Mucosa of rectum (tissue), 2 donors: Measurements from ENCODE around the gene ARAF.

Experiments used
- H3K27ac ChIP-seq, 2 donors: one replicate each; pipeline ENCODE4 v1.7.0; 2013; ENCODE audit warnings: inconsistent platforms in 2 of 2, low read depth in 2 of 2, low read length in 2 of 2
- H3K27me3 ChIP-seq, 2 donors: one replicate each; pipeline ENCODE4 v1.7.0; 2013; ENCODE audit warnings: low read length in 2 of 2; ENCODE audit not compliant: control insufficient read depth in 2 of 2, insufficient read depth in 2 of 2
- H3K36me3 ChIP-seq, 2 donors: one replicate each; pipeline ENCODE4 v1.7.0; 2013; ENCODE audit warnings: low read length in 2 of 2; ENCODE audit not compliant: control insufficient read depth in 2 of 2, insufficient read depth in 2 of 2
- H3K4me1 ChIP-seq, 2 donors: one replicate each; pipeline ENCODE4 v1.7.0; 2013; ENCODE audit warnings: low read length in 2 of 2, mild to moderate bottlenecking in 1 of 2; ENCODE audit not compliant: control insufficient read depth in 2 of 2, insufficient read depth in 2 of 2
- H3K4me3 ChIP-seq, 2 donors: one replicate each; pipeline ENCODE4 v1.7.0; 2013; ENCODE audit warnings: low read length in 2 of 2
- H3K9ac ChIP-seq, 2 donors: one replicate each; pipeline ENCODE4 v1.7.0; 2013; ENCODE audit warnings: low read length in 2 of 2, low read depth in 1 of 2, mild to moderate bottlenecking in 1 of 2
- H3K9me3 ChIP-seq, 2 donors: one replicate each; pipeline ENCODE4 v1.7.0; 2013; ENCODE audit warnings: low read length in 2 of 2; ENCODE audit not compliant: control insufficient read depth in 2 of 2
- donor health status: healthy.
- donor health status: Normal muscosa, but diverticular disease.

Gene ARAF

DNA sequence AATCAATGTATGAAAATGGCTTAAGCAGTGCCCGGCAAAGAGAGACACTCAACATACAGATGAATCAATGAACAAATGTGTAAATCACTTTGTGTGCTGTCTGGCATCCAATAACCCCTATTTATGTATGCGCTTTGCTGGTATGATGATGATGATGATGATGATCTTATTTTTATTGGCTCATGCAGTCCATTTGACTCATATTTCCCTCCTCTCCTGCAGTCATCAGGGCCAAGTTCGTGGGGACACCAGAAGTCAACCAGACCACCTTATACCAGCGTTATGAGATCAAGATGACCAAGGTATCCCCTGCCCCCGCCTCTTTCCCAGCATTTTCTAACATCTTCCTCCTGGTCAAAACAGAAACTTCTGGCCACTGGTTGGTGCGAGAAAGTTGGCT, 23.7 kb downstream of the ARAF start:
- H3K27ac ChIP-seq: no peak overlapping the region
- H3K9ac ChIP-seq: no peak overlapping the region
- no peaks in the 10 kb centered on the region for H3K9me3 ChIP-seq
- H3K4me1 ChIP-seq: peaks cover 0 to 4% of the 10 kb centered on the region in 2 donors
- H3K4me3 ChIP-seq: no peak overlapping the region
- no peaks in the 10 kb centered on the region for H3K36me3 ChIP-seq
- H3K27me3 ChIP-seq: peaks cover 0 to 4% of the 10 kb centered on the region in 2 donors

- H3K27me3 ChIP-seq: peaks cover 0 to 4% of the 10 kb centered on the region in 2 donors
- H3K4me3 ChIP-seq: no peak overlapping the region
- no peaks in the 10 kb centered on the region for H3K36me3 ChIP-seq
- H3K27ac ChIP-seq: no peak overlapping the region
- no peak overlapping the region for H3K9ac ChIP-seq
- peaks cover 0 to 4% of the 10 kb centered on the region in 2 donors for H3K4me1 ChIP-seq
- no peaks in the 10 kb centered on the region for H3K9me3 ChIP-seq
Measured at GRCh38 chrX:47585273-47585672, 24.3 kb downstream of the ARAF start.

DNA sequence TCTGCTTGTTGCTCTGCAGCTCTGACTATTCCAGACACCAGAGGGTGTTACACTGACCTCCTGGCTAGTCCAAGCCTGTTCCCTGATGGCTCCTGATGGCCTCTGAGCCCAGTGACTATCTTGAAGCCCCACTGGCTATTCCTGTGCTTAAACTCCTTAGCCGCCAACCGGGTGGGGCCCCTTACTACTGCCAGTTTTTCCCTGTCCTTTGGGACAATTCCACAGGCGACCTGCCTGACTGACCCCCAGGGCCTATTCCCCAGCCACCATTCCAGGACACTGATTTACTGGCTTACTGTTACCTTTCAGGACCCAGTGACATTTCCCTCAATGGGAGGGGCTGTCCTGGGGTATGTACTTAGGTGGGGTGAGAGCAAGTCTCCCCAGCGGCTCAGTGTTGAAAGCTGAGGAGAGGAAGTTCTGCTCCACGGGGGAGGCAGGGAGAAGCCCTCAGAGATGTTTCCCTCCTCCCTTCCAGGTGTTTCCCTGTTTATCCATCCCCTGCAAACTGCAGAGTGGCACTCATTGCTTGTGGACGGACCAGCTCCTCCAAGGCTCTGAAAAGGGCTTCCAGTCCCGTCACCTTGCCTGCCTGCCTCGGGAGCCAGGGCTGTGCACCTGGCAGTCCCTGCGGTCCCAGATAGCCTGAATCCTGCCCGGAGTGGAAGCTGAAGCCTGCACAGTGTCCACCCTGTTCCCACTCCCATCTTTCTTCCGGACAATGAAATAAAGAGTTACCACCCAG, 25.2 kb downstream of the ARAF start:
- no peaks in the 10 kb centered on the region for H3K36me3 ChIP-seq
- H3K27ac ChIP-seq: no peak overlapping the region
- H3K4me1 ChIP-seq: peaks cover 0 to 4% of the 10 kb centered on the region in 2 donors
- no peak overlapping the region for H3K4me3 ChIP-seq
- H3K9me3 ChIP-seq: no peaks in the 10 kb centered on the region
- H3K27me3 ChIP-seq: peaks cover 0 to 4% of the 10 kb centered on the region in 2 donors
- no peak overlapping the region for H3K9ac ChIP-seq

DNA sequence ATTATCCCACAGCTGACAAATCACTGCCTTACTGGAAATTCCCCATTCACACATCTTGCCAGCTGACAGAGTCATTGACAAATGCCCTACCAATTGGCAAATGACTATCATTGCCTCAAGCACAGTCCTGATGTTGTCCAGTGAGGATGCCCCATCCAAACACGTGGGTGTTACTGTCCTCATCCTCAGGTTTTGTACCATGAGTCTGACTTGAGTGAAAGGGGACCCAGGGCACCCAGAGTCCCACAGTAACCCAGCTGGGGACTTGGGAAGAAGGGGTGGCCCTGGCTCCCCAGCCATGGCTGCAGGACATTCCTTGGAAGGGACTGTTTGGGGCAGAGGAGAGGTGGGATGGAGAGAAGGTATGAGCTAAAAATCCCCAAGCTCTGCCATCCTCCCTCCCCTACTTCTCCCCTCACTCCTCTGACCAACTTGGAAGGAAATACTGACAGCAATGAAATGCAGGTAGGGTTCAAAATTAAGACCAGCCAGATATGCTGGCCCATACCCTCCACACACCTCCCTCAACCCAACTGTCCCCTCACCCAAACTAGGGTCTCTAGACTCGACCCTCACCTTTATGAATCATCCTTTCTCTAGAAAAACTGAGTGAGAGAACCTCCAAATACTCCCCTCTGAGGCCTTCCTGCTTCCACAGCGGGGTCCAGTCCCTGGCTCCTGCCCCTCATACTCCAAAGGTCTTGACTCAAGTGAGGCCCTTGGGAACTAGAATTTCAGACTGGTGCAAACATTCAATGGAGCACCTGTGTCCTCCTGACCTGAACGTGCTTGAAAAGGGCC, 26.3 kb downstream of the ARAF start:
- Histone ChIP-seq H3K9ac (no peak overlapping the region), H3K27ac (no peak overlapping the region), H3K4me1 (no peaks in the 10 kb centered on the region), H3K36me3 (no peaks in the 10 kb centered on the region), H3K27me3 (peaks cover 0 to 4% of the 10 kb centered on the region in 2 donors), H3K9me3 (no peaks in the 10 kb centered on the region), H3K4me3 (no peak overlapping the region)

GRCh38 chrX:47587906-47588735, 27.1 kb downstream of the ARAF start:
- H3K4me3 ChIP-seq: no peak overlapping the region
- H3K36me3 ChIP-seq: no peaks in the 10 kb centered on the region
- peaks cover 0 to 4% of the 10 kb centered on the region in 2 donors for H3K27me3 ChIP-seq
- H3K9ac ChIP-seq: no peak overlapping the region
- H3K4me1 ChIP-seq: no peaks in the 10 kb centered on the region
- H3K27ac ChIP-seq: no peak overlapping the region
- H3K9me3 ChIP-seq: no peaks in the 10 kb centered on the region

DNA sequence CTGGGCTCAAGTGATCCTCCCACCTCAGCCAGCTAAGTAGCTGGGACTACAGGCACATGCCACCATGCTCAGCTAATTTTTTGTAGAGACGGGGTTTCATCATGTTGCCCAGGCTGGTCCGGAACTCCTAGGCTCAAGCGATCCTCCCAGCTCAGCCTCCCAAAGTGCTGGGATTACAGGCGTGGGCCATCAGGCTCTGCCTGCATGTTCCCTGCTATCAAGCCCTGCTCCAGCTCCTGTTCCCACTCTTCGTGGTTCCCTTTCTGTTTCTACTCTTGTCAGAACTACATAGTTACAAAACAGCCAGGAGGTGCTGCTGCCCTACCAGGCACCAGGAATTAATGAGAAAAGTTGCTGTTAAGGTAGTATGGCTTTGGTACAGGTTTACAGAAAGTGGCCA, 30.0 kb downstream of the ARAF start:
- Histone ChIP-seq H3K4me1 (no peaks in the 10 kb centered on the region), H3K9me3 (no peaks in the 10 kb centered on the region), H3K4me3 (no peak overlapping the region), H3K36me3 (no peaks in the 10 kb centered on the region), H3K9ac (no peak overlapping the region), H3K27me3 (peaks cover 0 to 4% of the 10 kb centered on the region in 2 donors), H3K27ac (no peak overlapping the region)

- Histone ChIP-seq H3K27ac (no peak overlapping the region), H3K36me3 (no peaks in the 10 kb centered on the region), H3K4me1 (no peaks in the 10 kb centered on the region), H3K9me3 (peaks cover 0 to 3% of the 10 kb centered on the region in 2 donors), H3K4me3 (no peak overlapping the region), H3K27me3 (no peaks in the 10 kb centered on the region), H3K9ac (no peak overlapping the region)
Measured at GRCh38 chrX:47593522-47593921, 32.5 kb downstream of the ARAF start.

GRCh38 chrX:47595716-47596251, 34.8 kb downstream of the ARAF start:
- no peak overlapping the region for H3K4me3 ChIP-seq
- no peak overlapping the region for H3K27ac ChIP-seq
- no peak overlapping the region for H3K9ac ChIP-seq
- no peaks in the 10 kb centered on the region for H3K4me1 ChIP-seq
- no peaks in the 10 kb centered on the region for H3K27me3 ChIP-seq
- peaks cover 0 to 3% of the 10 kb centered on the region in 2 donors for H3K9me3 ChIP-seq
- H3K36me3 ChIP-seq: no peaks in the 10 kb centered on the region

DNA sequence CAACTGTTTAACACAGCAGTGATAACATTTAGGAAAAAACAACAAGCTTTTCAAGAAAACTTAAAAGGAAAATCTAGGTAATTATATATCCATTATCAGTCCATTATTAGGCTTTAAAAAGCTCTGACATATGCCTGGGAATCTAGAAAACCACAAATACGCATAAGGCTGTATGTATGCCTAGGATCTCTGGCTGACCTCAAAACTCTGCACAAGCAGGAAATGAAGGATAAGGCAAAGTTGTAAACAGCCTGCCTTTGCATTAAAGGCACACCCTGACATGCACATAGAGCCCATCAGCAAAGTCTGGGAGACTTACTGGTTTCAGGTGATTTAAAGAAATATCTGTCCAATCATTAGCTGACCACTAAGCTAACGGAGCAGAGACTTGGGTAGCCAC, 35.3 kb downstream of the ARAF start:
- no peaks in the 10 kb centered on the region for H3K4me1 ChIP-seq
- no peaks in the 10 kb centered on the region for H3K27me3 ChIP-seq
- no peak overlapping the region for H3K27ac ChIP-seq
- H3K4me3 ChIP-seq: no peak overlapping the region
- no peak overlapping the region for H3K9ac ChIP-seq
- H3K9me3 ChIP-seq: peaks cover 0 to 3% of the 10 kb centered on the region in 2 donors
- H3K36me3 ChIP-seq: no peaks in the 10 kb centered on the region
